ENCODE data around the gene RASA2. TPM values are rescaled to one million over a fixed set of nuclear protein-coding genes. Genes with fewer than 3 reads are reported as not detected.

The RASA2 gene
- total and polyA plus RNA-seq, 2 of the 8 experiments (the other 6 are each of a cell fraction or from before 2014, with no cell fraction given), result 3.5 to 15.9 TPM

- Histone ChIP-seq H2BK5ac (ENCODE audit: low read depth, low read length) (no peak overlapping the region), H3K36me3 (ENCODE audit: control insufficient read depth in 2 of 4, insufficient read depth in 4 of 4, low read length in 3 of 4) (peaks cover 0 to 6% (median 0%) of the 10 kb centered on the region in 4 experiments; a peak in 1 of 8 replicates), H3K4me3 (ENCODE audit: extremely low read depth in 1 of 4, insufficient read depth in 2 of 4, low read depth in 3 of 4, low read length in 4 of 4) (no peak overlapping the region), H3K56ac (replicated peaks; ENCODE audit: insufficient read length, low read depth, low read length) (no peak overlapping the region), H3K23ac (ENCODE audit: insufficient read length) (no peak overlapping the region), H4K5ac (ENCODE audit: insufficient read length, low read depth, low read length) (no peak overlapping the region), H2AFZ (ENCODE audit: low read length) (no peak overlapping the region), H3K79me2 (ENCODE audit: control insufficient read depth in 1 of 2, insufficient read depth in 2 of 2, low read length in 2 of 2) (no peaks in the 10 kb centered on the region), H3K18ac (ENCODE audit: extremely low read depth, low read length) (no peak overlapping the region), H2BK20ac (ENCODE audit: low read length) (no peak overlapping the region), H2AK5ac (ENCODE audit: low read depth, low read length) (no peak overlapping the region), H3K4me2 (ENCODE audit: insufficient read depth in 1 of 2, low read depth in 2 of 2, low read length in 2 of 2) (no peak overlapping the region), H2BK12ac (ENCODE audit: low read depth, low read length) (no peak overlapping the region), H3K23me2 (ENCODE audit: low read depth, low read length) (peaks cover 2% of the 10 kb centered on the region; the same call in 1 of the 2 replicates), H2BK120ac (replicated peaks; ENCODE audit: low read depth, low read length) (no peak overlapping the region), H3K4ac (replicated peaks; ENCODE audit: insufficient read length, low read depth, low read length) (no peak overlapping the region), H2BK15ac (ENCODE audit: low read length) (no peak overlapping the region), H4K91ac (replicated peaks; ENCODE audit: insufficient read length, low read length) (no peak overlapping the region), H4K20me1 (replicated peaks in 1 of 2; ENCODE audit: control insufficient read depth in 1 of 2, insufficient read depth in 2 of 2, low read length in 2 of 2) (no peaks in the 10 kb centered on the region), H3K79me1 (ENCODE audit: low read depth, low read length) (no peaks in the 10 kb centered on the region), H3K14ac (ENCODE audit: insufficient read length) (no peak overlapping the region), H3K27me3 (replicated peaks in 1 of 4; ENCODE audit: control insufficient read depth in 3 of 4, extremely low read depth in 1 of 4, insufficient read depth in 3 of 4, low read length in 3 of 4) (no peaks in the 10 kb centered on the region), H3K27ac (ENCODE audit: low read depth, low read length) (no peak overlapping the region), H3K9ac (replicated peaks in 1 of 4; ENCODE audit: extremely low read depth in 1 of 4, low read depth in 3 of 4, low read length in 3 of 4) (no peak overlapping the region), H3K4me1 (replicated peaks in 1 of 4; ENCODE audit: control insufficient read depth in 3 of 4, insufficient read depth in 4 of 4, low read length in 3 of 4) (no peaks in the 10 kb centered on the region), H4K8ac (ENCODE audit: extremely low read depth, insufficient read depth, low read length) (no peak overlapping the region), H3K9me3 (ENCODE audit: insufficient read depth in 2 of 2, low read depth in 1 of 2, low read length in 1 of 2) (no peaks in the 10 kb centered on the region; a peak in 1 of 4 replicates)
- TF ChIP-seq SIRT6 (IDR thresholded peaks at IDR 0.05; ENCODE audit: low read length), result no peak
- no peak for TF ChIP-seq MAX (IDR thresholded peaks at IDR 0.05)
- no peak for TF ChIP-seq E2F6 (IDR thresholded peaks at IDR 0.05)
- TF ChIP-seq PHF8 (conservative IDR thresholded peaks at IDR 0.05; ENCODE audit: low read depth, low read length), result no peak
- FAIRE-seq (no peak), DNase-seq (ENCODE audit: low read depth in 1 of 2, low spot score in 2 of 2) (no peak)
- CTCF ChIA-PET (ENCODE audit: partially characterized antibody), result interaction anchor here (0.8 to 20.7 kb wide), 3 partner anchors 9 to 95 kb away, joined by 3 to 291 read pairs (median 12); no protein-coding TSS in a partner anchor
- POLR2A ChIA-PET (ENCODE audit: partially characterized antibody), result no interaction called here
- 91% methylated on average over 2 of the region's 2 CpGs; no CpG with 5 or more reads in 1 of the 2 experiments for WGBS, 2 experiments (ENCODE audit: extremely low coverage in 1 of 2, insufficient coverage in 1 of 2, insufficient read length in 1 of 2, insufficient replicate concordance in 2 of 2, low coverage in 1 of 2, low lambda C conversion rate in 2 of 2, missing lambda C conversion rate in 1 of 2)
Measured at GRCh38 chr3:141552440-141552991, 65.7 kb downstream of the RASA2 start.

All from H1 (cell line).